ENCODE measurements around the gene CARTPT.

Gene CARTPT

DNA sequence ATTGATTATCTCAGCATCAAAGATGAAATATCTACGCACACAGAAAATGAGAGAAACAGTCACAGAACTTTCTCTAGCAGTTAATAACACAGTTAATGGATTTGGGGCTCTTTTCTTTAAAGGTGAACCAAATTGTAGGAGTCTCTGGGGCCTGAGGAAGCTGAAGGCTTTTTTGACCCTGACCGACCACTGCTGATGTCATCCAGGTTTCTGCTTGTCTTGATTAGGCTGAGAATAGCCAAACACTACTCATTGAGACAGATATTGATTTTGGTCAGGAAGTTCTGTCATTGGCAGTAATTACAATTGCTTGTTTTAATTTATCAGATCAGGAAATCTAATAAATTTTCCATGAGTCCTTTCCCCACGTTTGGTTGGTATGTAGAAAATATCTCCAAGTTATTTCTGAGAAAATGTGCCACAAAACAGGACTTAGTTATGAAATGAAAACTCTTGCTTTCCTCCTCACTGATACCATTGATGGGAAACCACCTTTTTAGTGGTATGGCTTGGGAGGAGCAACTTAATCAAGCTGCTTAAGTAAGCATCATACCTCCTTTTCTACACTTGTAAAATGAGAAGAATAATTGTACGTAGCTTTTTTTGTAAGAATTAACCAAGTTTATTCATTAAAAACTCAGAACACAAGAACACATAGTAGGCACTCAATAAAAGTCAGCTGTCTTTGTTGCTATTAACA is 19.7 kb downstream of the CARTPT start:
- no peak for DNase-seq

DNA sequence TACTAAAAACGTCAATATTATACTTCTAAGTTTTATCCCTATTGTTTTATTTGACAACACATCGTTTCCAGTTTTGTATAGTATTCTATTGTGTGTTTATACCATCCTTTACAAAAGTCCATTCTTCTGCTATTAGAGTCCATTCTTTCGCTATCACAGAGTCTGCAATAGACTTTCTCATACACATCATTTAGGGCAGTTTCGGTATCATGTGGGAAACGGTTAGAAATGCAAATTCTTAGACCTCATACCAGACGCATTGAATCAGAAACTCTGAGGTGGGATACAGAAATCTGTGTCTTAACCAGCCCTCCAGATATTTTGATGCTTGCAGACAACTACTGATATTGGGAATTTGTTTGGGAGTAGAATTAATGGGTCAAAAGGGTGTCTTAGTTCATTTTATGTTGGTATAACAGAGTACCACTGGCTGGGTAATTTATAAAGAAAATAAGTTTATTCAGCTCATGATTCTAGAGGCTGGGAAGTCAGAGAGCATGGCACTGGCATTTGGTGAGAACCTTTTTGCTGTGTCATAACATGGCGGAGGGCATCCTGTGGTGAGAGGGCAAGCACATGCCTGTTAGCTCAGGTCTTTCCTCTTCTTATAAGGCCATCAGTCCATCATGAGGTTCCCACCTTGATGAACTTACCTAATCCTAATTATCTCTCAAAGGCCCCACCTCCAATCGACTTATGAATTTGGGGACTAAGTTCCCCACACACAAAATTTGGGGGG is 21.1 kb downstream of the CARTPT start:
- DNase-seq: no peak

DNA sequence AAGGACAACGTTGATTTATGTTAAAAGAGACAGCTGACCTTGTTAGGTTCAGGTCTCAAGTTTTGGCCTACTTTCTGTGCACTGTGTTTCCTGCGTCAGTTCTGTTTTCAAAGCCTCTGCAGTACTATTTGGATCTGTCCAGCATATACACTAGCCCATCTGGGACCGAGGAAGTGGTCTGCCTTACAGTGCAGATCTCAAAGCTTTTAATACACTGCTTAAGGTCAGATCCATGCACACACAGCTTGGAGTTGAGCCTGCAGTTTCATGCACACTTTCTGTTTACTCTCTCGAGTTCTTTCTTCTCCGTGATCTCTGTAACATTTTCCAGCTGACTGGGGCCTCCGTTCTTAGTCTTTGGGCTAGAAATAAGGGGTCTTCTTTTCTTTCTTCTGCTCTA is 24.1 kb downstream of the CARTPT start:
- no peak for DNase-seq

DNA sequence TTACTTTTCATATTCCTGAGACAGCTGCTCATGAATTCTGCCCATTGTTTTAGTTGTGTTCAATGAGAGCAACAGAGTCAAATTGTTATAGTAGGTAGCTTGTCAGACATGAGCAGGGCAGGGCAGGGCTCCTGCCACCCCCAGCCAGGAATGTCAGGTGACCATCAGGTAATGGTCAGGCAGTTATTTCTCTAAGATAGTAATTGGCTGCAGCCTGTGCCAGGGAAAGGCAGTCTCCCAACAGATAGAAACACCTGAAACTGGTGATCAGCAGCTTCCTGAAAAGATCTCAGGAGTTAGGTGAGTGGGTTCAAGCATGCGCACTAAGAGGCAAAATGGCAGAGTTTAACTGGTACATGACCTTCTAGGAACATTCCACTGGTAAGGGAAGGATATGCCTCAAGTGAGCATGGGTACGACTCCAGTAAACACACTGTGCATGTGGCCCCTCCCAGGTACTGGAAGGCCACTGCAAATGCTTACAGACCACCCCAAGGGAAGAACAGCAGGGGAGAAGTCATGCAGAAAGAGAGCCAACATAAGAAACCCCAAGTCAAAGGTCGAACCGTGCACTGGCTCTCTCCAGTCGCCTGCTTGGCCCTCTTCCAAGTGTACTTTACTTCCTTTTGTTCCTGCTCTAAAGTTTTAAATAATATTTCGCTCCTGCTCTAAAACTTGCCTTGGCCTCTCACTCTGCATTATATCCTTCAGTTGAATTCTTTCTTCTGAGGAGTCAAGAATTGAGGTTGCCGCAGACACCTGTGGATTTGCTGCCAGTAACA is 25.1 kb downstream of the CARTPT start:
- DNase-seq: no peak

DNA sequence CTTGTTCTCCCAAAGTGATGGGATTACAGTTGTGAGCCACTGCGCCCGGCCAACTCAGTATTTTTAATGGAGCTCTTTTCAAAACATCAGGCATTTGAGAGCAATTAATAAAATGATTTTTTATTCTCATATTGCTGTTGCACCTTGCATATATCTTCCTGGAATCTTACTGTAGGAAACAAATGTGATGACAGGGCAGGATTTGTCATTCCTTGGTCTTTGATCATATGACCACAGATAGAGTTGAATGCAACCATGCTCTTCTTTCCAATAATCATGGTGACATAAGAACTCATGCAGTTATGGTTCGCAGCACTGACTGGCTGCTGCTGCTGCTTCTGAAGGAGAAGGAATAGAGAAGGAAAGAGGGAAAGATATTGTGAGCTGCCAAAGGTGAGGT is 28.1 kb downstream of the CARTPT start:
- no peak for DNase-seq

DNA sequence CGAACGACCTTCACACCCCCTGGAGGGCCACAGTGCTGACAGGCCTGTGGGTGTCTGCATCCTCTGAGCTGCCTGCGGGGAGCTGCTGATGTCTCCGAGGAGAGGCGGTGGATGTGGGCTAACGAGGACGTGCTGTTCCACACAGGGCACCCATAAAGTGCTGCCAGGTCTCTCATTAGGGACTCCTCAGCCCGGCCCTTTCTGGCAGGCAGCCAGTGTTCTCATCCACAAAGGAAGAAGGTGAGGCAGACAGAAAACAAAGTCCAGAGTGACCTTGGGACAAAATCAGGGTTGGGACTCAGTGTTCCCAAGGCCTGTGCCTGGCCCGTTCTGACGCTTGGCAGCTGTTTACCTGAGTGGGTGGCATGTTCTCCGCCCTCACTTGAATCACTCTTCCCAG is 29.3 kb downstream of the CARTPT start:
- DNase-seq: no peak

DNA sequence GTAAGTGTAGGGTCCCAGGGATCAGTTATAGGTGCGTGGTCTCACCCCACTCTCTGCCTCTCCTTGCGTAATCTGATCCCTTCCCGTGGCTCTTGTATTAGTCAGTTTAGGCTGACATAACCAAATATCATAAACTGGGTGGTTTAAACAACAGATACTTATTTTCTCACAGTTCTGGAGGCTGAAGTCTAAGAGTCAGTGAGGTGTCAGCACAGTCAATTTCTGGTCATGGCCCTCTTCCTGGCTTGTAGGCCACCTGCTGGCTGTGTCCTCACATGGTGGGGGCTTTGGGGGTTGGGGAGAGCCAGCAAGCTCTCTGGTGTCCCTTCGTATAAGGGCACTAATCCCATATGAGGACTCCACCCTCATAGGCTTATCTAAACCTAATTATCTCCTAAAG is 32.3 kb downstream of the CARTPT start:
- no peak for DNase-seq

DNA sequence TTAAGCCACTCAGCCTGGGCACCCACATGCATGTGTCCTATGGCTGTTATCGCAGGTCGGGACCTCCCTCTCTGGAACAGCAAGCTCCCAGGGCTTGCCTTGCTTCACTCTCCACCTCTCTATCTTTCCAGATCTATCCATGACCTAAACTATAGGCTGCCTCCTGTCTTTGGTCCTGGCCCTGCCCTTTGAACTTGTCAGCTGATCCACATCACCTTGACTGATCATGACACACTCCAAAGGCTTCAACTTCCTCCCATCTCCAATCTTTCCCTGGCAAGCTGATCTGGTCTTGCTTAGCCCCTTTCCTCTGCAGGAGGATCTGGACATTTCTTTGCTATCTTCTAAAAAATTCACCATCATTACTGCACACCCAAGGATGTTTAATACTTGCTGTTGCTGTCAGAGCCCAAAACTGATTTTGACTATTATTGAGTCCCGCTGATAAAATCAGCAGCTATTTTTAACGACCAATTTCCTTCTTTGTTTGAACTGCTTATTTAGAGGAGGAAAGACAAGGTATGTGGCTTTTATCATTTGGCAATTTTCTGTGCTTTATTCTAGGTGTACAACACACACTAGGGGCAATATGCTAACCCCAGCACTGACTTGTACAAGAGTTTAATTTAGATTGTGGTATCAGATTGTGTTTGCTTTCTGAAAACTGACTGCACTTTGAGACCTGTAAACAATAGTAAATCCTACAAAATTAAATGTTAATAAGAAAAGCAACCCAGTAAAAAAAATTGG is 33.5 kb downstream of the CARTPT start:
- no peak for DNase-seq

DNA sequence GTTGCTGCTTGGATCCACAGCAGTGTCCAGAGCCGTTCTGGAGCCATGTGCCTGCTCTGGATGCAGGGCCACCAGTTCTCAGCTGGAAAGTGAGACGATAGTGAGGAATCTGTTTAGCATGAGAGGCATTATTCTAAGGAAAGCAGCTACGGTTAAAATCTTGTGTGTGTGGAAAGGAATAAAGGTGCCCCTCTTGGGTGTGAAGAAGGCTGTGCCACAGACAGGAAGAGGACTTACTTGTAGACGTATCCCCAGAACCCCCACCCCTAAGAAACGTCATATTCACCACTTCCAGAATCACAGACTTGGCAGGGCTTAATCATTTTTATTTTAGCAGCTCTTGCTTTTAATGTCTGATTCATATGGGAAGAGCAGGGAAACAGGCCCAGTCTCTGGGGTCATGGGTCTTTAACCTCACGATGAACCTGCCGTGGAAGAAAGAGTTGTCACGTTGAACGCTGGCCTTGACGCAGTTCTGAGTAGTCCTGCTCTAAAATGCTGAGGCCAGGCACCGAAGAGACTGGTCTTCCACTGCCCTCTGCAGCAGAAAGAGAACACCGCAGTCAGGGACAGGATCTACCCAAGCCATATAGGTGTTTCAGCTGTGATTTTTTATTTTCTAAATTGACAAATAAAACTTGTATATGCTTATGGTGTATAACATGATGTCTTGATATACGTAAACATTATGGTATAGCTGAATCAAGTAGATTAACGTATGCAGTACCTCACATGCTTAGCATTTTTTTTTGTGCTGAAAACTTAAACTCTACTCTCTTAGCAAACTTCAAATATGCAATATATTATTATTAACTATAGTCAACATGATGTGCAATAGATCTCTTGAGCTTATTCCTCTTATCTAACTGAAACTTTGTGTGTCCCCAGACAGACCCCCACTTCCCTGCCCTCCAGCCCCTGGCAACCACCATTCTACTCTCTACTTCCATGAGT is 38.8 kb downstream of the CARTPT start:
- peak; percentile 65 for DNase-seq

DNA sequence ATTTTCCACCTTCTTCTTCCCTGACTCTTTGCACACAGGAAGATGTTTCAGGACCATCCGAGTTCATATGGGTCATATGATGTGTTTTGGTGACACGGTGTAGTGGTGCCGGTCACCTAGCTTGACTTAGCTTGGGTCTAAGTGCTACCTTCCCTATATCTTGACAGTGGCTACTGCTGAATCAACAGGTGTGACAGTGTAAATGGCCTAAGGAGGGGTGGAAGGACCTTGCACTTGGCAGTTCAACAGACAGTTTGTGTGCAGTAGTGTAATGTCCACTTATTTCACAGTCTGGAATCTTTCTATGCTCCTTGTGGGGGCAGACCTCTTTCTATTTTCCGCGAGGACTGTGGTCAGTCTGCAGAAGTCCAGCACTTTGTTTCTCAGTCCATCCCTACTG is 43.8 kb downstream of the CARTPT start:
- no peak for DNase-seq

DNA sequence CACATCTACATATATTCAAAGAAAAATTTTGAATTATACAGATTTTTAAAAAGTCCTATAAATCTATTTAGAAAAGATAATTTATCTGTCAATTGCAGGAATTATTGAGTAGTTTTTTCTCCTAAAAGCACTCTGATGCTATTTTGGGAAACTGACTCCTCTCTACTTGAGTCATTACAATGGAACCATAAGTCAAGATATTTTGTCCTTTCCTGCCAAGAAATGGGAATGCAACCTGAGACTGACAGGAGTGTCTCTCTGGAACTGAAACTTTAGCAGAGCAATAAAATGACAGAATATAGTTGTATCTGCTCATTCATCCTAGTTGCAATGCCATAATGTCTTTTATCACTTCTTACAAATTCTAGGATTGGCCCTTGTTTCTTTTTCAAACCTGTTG is 48.6 kb downstream of the CARTPT start:
- DNase-seq: no peak

DNA sequence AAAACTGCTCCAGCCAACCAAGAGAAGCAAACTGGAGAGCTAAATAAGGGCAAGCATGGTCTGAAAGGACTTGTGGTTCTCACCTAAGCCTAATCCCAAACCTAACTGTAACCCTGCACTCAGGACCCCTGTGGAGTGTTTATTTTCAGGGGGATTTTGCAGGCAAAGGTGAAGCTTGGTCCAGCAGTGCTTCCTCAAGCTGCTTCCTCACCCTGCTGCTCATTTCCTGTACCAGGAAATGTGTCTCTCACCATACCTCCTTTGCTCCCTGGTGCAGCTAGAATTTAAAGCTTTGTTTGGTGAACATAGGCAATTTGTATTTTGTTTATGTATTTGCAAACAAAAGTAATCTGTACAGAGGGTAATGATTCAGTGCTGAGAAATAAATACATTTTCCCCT is 50.2 kb downstream of the CARTPT start:
- no peak for DNase-seq

DNA sequence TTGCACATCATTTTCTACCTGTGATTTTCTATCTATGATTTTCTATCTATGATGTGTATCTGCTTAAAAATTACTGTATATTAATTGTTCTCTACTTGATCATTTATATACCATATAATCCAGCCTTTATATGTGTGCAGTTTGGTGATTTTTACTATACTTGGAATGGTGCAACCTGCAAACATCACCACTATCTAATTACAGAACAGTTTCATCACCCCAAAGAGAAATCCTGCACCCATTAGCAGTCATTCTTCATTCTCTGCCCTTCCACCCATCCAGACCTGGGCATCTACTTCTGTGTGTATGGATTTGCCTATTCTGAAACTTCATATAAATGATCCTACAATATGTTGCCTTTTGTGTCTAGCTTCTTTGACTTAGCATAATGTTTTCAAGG is 51.3 kb downstream of the CARTPT start:
- DNase-seq: no peak

All from NCI-H1694 treated with DMSO at 0.1 percent for 48 hours (cell line).